ENCODE results near the gene CDC42BPB.
"Not testable (repeated sequence)": the region's sequence is repeated elsewhere in the genome, so short reads cannot be mapped to it uniquely, and the experiment has no call there.

CDC42BPB gene

DNA sequence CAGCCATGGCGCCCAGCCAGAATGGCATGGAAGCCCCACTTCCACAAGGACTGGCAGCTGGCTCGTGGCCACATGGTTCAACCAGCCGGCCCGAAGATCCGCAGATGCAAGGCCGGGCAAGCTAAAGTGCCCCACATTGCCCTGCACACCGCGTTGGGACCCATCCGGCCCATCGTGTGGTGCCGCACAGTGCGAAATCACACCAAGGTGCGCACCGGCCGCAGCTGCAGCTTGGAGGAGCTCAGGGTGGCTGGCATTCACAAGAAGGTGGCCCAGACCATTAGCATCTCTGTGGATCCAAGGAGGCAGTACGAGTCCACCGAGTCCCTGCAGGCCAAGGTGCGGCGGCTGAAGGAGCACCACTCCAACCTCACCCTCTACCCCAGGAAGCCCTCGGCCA is 15.9 kb downstream of the CDC42BPB start:
- H2AFZ ChIP-seq (ENCODE audit: low read length, unreplicated experiment): no peak overlapping the region
- H3K4me3 ChIP-seq (ENCODE audit: low read depth, low read length): no peak overlapping the region
- no peaks in the 10 kb centered on the region for H3K27me3 ChIP-seq (ENCODE audit: insufficient read depth, low read length)
- H3K4me1 ChIP-seq (ENCODE audit: control insufficient read depth, insufficient read depth, low read length, unreplicated experiment): no peaks in the 10 kb centered on the region
- H3K27ac ChIP-seq (ENCODE audit: low read depth, low read length): no peak overlapping the region
- H3K79me2 ChIP-seq (ENCODE audit: control insufficient read depth, insufficient read depth, low read length, unreplicated experiment): peaks cover 90% of the 10 kb centered on the region
- H3K36me3 ChIP-seq (ENCODE audit: insufficient read depth, low read length): peaks cover 28% of the 10 kb centered on the region

DNA sequence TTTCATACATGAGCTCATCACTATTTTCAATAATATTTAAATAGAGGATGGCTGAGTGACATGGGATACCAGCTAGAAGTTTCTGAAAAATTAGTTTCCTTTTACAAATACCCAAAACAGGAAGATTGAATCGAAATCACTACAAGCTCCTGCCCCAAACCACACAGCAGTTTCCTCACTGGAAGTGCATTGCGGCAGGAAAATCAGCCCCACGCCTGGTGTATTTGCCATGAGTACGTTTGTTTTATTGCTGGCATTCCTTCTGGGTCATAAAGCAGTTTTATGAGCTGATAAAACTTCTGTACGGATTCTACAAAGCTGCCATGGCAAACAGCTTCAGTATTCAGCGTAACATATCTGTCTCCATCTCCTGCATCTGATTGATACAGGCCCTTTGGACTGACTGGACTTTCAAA is 23.7 kb downstream of the CDC42BPB start:
- Histone ChIP-seq H3K27me3 (ENCODE audit: insufficient read depth, low read length) (no peaks in the 10 kb centered on the region), H3K4me3 (ENCODE audit: low read depth, low read length) (no peak overlapping the region), H3K79me2 (ENCODE audit: control insufficient read depth, insufficient read depth, low read length, unreplicated experiment) (peaks cover 77% of the 10 kb centered on the region), H3K27ac (ENCODE audit: low read depth, low read length) (no peak overlapping the region), H2AFZ (ENCODE audit: low read length, unreplicated experiment) (no peak overlapping the region), H3K4me1 (ENCODE audit: control insufficient read depth, insufficient read depth, low read length, unreplicated experiment) (no peaks in the 10 kb centered on the region), H3K36me3 (ENCODE audit: insufficient read depth, low read length) (no peaks in the 10 kb centered on the region)

GRCh38 chr14:103031956-103032355 is 25.4 kb downstream of the CDC42BPB start:
- Histone ChIP-seq H3K27me3 (ENCODE audit: insufficient read depth, low read length) (no peaks in the 10 kb centered on the region), H3K4me1 (ENCODE audit: control insufficient read depth, insufficient read depth, low read length, unreplicated experiment) (no peaks in the 10 kb centered on the region), H3K4me3 (ENCODE audit: low read depth, low read length) (no peak overlapping the region), H2AFZ (ENCODE audit: low read length, unreplicated experiment) (no peak overlapping the region), H3K36me3 (ENCODE audit: insufficient read depth, low read length) (no peaks in the 10 kb centered on the region), H3K27ac (ENCODE audit: low read depth, low read length) (no peak overlapping the region), H3K79me2 (ENCODE audit: control insufficient read depth, insufficient read depth, low read length, unreplicated experiment) (peaks cover 79% of the 10 kb centered on the region)

GRCh38 chr14:103031566-103031911 is 25.8 kb downstream of the CDC42BPB start:
- Histone ChIP-seq H2AFZ (ENCODE audit: low read length, unreplicated experiment) (no peak overlapping the region), H3K79me2 (ENCODE audit: control insufficient read depth, insufficient read depth, low read length, unreplicated experiment) (peaks cover 78% of the 10 kb centered on the region), H3K27ac (ENCODE audit: low read depth, low read length) (no peak overlapping the region), H3K36me3 (ENCODE audit: insufficient read depth, low read length) (no peaks in the 10 kb centered on the region), H3K27me3 (ENCODE audit: insufficient read depth, low read length) (no peaks in the 10 kb centered on the region), H3K4me3 (ENCODE audit: low read depth, low read length) (no peak overlapping the region), H3K4me1 (ENCODE audit: control insufficient read depth, insufficient read depth, low read length, unreplicated experiment) (no peaks in the 10 kb centered on the region)

DNA sequence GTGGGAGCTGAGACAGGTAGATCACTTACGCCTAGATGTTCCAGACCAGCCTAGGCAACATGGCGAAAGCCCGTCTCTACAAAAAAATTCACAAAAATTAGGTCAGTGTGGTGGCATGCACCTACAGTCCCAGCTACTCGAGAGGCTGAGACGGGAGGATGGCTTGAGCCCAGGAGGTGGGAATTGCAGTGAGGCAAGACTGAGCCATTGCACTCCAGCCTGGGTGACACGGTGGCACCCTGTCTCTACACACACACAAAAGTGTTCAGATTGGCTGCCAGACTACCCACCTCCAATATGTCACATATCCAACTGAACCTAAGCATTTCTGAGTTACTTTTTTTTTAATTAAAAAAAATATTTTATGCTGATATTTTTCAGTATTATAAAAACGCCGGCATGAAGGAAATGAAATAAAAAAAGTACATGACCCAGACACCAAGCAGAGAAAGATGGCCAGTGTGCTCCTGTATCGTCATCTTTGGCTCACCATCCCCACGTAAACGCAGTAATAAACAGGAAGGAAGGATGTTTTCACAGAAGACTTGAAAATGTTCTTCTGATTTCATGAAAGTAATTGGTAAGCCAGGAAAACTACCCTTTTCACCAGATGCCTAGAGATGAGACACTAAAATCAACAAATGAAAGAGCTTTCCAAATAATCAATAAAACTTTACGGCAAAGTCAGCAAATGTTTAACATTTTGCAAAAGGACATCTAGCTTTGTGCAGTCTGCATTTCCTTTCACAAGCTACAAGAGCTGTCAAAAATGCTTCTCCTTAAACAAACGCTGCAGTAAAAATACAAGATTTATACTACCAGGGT is 26.4 kb downstream of the CDC42BPB start:
- no peak overlapping the region for H2AFZ ChIP-seq (ENCODE audit: low read length, unreplicated experiment)
- H3K36me3 ChIP-seq (ENCODE audit: insufficient read depth, low read length): no peaks in the 10 kb centered on the region
- H3K4me1 ChIP-seq (ENCODE audit: control insufficient read depth, insufficient read depth, low read length, unreplicated experiment): no peaks in the 10 kb centered on the region
- H3K27ac ChIP-seq (ENCODE audit: low read depth, low read length): no peak overlapping the region
- peaks cover 79% of the 10 kb centered on the region for H3K79me2 ChIP-seq (ENCODE audit: control insufficient read depth, insufficient read depth, low read length, unreplicated experiment)
- H3K27me3 ChIP-seq (ENCODE audit: insufficient read depth, low read length): no peaks in the 10 kb centered on the region
- H3K4me3 ChIP-seq (ENCODE audit: low read depth, low read length): no peak overlapping the region

GRCh38 chr14:103029936-103030335 is 27.4 kb downstream of the CDC42BPB start:
- Histone ChIP-seq H3K27ac (ENCODE audit: low read depth, low read length) (no peak overlapping the region), H2AFZ (ENCODE audit: low read length, unreplicated experiment) (no peak overlapping the region), H3K36me3 (ENCODE audit: insufficient read depth, low read length) (no peaks in the 10 kb centered on the region), H3K4me1 (ENCODE audit: control insufficient read depth, insufficient read depth, low read length, unreplicated experiment) (peaks cover 7% of the 10 kb centered on the region), H3K4me3 (ENCODE audit: low read depth, low read length) (no peak overlapping the region), H3K27me3 (ENCODE audit: insufficient read depth, low read length) (no peaks in the 10 kb centered on the region), H3K79me2 (ENCODE audit: control insufficient read depth, insufficient read depth, low read length, unreplicated experiment) (peaks cover 83% of the 10 kb centered on the region)

DNA sequence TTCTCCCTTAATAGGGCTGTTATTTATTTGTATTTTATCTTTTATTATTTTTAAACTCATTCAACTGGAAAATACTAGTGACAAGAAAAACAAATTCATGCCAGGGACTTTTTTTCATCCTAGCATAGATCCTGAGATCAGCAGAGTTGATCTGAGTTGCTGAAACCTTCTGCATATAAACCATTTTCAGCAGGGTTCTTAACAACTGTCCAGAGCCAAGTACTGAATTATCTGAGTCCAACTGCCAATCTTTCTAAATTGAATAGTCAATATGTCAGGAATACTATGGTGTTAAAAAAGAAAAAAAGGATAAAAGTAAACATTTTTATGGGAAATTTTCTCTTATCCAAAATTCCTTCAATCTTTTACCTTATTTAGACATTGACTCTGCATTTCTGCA is 28.6 kb downstream of the CDC42BPB start:
- Histone ChIP-seq H3K27me3 (ENCODE audit: insufficient read depth, low read length) (no peaks in the 10 kb centered on the region), H3K79me2 (ENCODE audit: control insufficient read depth, insufficient read depth, low read length, unreplicated experiment) (peaks cover 87% of the 10 kb centered on the region), H2AFZ (ENCODE audit: low read length, unreplicated experiment) (no peak overlapping the region), H3K4me1 (ENCODE audit: control insufficient read depth, insufficient read depth, low read length, unreplicated experiment) (peaks cover 19% of the 10 kb centered on the region), H3K36me3 (ENCODE audit: insufficient read depth, low read length) (no peaks in the 10 kb centered on the region), H3K27ac (ENCODE audit: low read depth, low read length) (no peak overlapping the region), H3K4me3 (ENCODE audit: low read depth, low read length) (no peak overlapping the region)

GRCh38 chr14:103028161-103028767 is 29.1 kb downstream of the CDC42BPB start:
- no peak overlapping the region for H3K27ac ChIP-seq (ENCODE audit: low read depth, low read length)
- H3K4me3 ChIP-seq (ENCODE audit: low read depth, low read length): no peak overlapping the region
- H3K79me2 ChIP-seq (ENCODE audit: control insufficient read depth, insufficient read depth, low read length, unreplicated experiment): peaks cover 85% of the 10 kb centered on the region
- no peak overlapping the region for H2AFZ ChIP-seq (ENCODE audit: low read length, unreplicated experiment)
- H3K36me3 ChIP-seq (ENCODE audit: insufficient read depth, low read length): no peaks in the 10 kb centered on the region
- peaks cover 20% of the 10 kb centered on the region for H3K4me1 ChIP-seq (ENCODE audit: control insufficient read depth, insufficient read depth, low read length, unreplicated experiment)
- no peaks in the 10 kb centered on the region for H3K27me3 ChIP-seq (ENCODE audit: insufficient read depth, low read length)

DNA sequence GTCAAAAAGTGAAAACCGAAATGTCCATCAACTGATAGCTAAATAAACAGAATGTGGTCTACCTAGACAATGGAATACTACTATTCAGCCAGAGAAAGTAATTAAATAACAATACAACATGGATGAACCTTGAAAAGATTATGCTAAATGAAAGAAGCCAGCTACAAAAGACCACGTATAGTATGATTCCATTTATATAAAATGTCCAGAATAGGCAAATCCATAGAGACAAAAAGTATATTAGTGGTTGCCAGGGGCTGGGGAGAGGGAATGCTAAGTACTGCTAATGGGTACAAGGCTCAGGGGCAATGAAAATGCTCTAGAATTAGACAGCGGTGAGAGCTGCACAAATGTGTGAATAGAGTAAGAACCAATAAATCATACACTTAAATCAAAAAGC is 29.9 kb downstream of the CDC42BPB start:
- Histone ChIP-seq H2AFZ (ENCODE audit: low read length, unreplicated experiment) (no peak overlapping the region), H3K79me2 (ENCODE audit: control insufficient read depth, insufficient read depth, low read length, unreplicated experiment) (peaks cover 87% of the 10 kb centered on the region), H3K27me3 (ENCODE audit: insufficient read depth, low read length) (no peaks in the 10 kb centered on the region), H3K27ac (ENCODE audit: low read depth, low read length) (no peak overlapping the region), H3K4me3 (ENCODE audit: low read depth, low read length) (no peak overlapping the region), H3K4me1 (ENCODE audit: control insufficient read depth, insufficient read depth, low read length, unreplicated experiment) (peaks cover 24% of the 10 kb centered on the region), H3K36me3 (ENCODE audit: insufficient read depth, low read length) (no peaks in the 10 kb centered on the region)

DNA sequence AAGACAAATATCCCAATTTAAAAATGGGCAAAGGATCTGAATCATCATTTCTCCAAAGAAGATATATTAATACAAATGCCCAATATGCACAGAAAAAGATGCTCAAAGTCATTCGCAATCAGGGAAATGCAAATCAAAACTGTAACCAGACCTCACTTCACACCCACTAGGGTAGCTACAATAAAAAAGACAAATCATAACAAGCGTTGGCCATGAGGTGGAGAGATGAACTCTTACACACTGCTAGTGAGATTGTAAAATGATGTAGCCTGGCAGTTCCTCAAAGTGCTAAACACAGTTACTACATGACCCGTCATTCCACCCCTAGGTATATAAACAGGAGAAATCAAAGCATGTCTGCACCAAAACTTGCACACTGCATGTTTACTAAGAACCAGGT is 30.4 kb downstream of the CDC42BPB start:
- no peaks in the 10 kb centered on the region for H3K36me3 ChIP-seq (ENCODE audit: insufficient read depth, low read length)
- H3K27ac ChIP-seq (ENCODE audit: low read depth, low read length): no peak overlapping the region
- H3K79me2 ChIP-seq (ENCODE audit: control insufficient read depth, insufficient read depth, low read length, unreplicated experiment): peaks cover 88% of the 10 kb centered on the region
- H3K4me3 ChIP-seq (ENCODE audit: low read depth, low read length): no peak overlapping the region
- no peaks in the 10 kb centered on the region for H3K27me3 ChIP-seq (ENCODE audit: insufficient read depth, low read length)
- H3K4me1 ChIP-seq (ENCODE audit: control insufficient read depth, insufficient read depth, low read length, unreplicated experiment): peaks cover 28% of the 10 kb centered on the region
- H2AFZ ChIP-seq (ENCODE audit: low read length, unreplicated experiment): no peak overlapping the region

GRCh38 chr14:103026196-103026595 is 31.2 kb downstream of the CDC42BPB start:
- H3K36me3 ChIP-seq (ENCODE audit: insufficient read depth, low read length); H2AFZ ChIP-seq (ENCODE audit: low read length, unreplicated experiment); H3K27me3 ChIP-seq (ENCODE audit: insufficient read depth, low read length); H3K4me3 ChIP-seq (ENCODE audit: low read depth, low read length); H3K27ac ChIP-seq (ENCODE audit: low read depth, low read length): not testable (repeated sequence)
- H3K4me1 ChIP-seq (ENCODE audit: control insufficient read depth, insufficient read depth, low read length, unreplicated experiment): peaks cover 32% of the 10 kb centered on the region
- peaks cover 88% of the 10 kb centered on the region for H3K79me2 ChIP-seq (ENCODE audit: control insufficient read depth, insufficient read depth, low read length, unreplicated experiment)
